Measurements from ENCODE around the gene BRD3OS. TPM values are rescaled to one million over a fixed set of nuclear protein-coding genes. Genes with fewer than 3 reads are reported as not detected.

BRD3OS gene
- polyA plus RNA-seq, 1 of the 3 experiments (the other 2 are of a cell fraction): 23.1 TPM

GRCh38 chr9:134055981-134056461, 30.7 kb downstream of the BRD3OS start:
- H3F3A ChIP-seq (replicated peaks; ENCODE audit: insufficient read depth): no peaks in the 10 kb centered on the region
- ChIA-PET CTCF (interaction anchor here (1.1 to 1.5 kb wide), 2 partner anchors 30 to 393 kb away, joined by 3 to 4 read pairs; no protein-coding TSS in a partner anchor), POLR2A (no interaction called here)
- H3K36me3 ChIP-seq (replicated peaks in 1 of 2; ENCODE audit: control insufficient read depth in 1 of 2, insufficient read depth in 2 of 2, low read length in 1 of 2): peaks cover 0 to 23% of the 10 kb centered on the region in 2 experiments
- peaks cover 6 to 55% of the 10 kb centered on the region in 2 experiments; a peak in 2 of 4 replicates for H3K4me1 ChIP-seq (ENCODE audit: control insufficient read depth in 1 of 2, insufficient read depth in 2 of 2, low read depth in 1 of 2, low read length in 1 of 2)
- peaks cover 78% of the 10 kb centered on the region for H3K79me2 ChIP-seq (ENCODE audit: insufficient read depth)
- H3K4me3 ChIP-seq (ENCODE audit: low read depth in 2 of 2, low read length in 1 of 2): no peak overlapping the region
- no peaks in the 10 kb centered on the region for H3K9me3 ChIP-seq
- DNase-seq: peak; percentile 61
- TF ChIP-seq TEAD4 (IDR thresholded peaks at IDR 0.05; ENCODE audit: borderline replicate concordance, insufficient read depth) (no peak), TCF12 (IDR thresholded peaks at IDR 0.05) (peak; percentile 45; the same call in 1 of the 2 replicates), NFIC (IDR thresholded peaks at IDR 0.05; ENCODE audit: borderline replicate concordance) (peak; percentile 37; the same call in 1 of the 2 replicates)
- no peak overlapping the region for H2AFZ ChIP-seq (ENCODE audit: low read depth)
- WGBS (ENCODE audit: low lambda C conversion rate): 56% methylated on average over 4 of the region's 13 CpGs
- H3K27ac ChIP-seq (ENCODE audit: low read depth in 2 of 2, low read length in 1 of 2): peak overlapping the region in 1 of 2 experiments; percentile 65; a peak in 1 of 4 replicates
- peak overlapping the region; percentile 7; the same call in 1 of the 2 replicates for H3K4me2 ChIP-seq
- H3K9me2 ChIP-seq: no peaks in the 10 kb centered on the region
- peaks cover 77% of the 10 kb centered on the region for H4K20me1 ChIP-seq (ENCODE audit: insufficient read depth)
- H3K27me3 ChIP-seq (ENCODE audit: insufficient read depth): no peaks in the 10 kb centered on the region
- no peak overlapping the region for H3K9ac ChIP-seq

- WGBS (ENCODE audit: low lambda C conversion rate): 78% methylated on average over 17 of the region's 23 CpGs
- peaks cover 84% of the 10 kb centered on the region for H4K20me1 ChIP-seq (ENCODE audit: insufficient read depth)
- CTCF ChIA-PET: interaction anchor here (0.6 to 1.5 kb wide), 2 partner anchors 30 to 82 kb away, joined by 3 to 4 read pairs; no protein-coding TSS in a partner anchor
- no peaks in the 10 kb centered on the region for H3F3A ChIP-seq (replicated peaks; ENCODE audit: insufficient read depth)
- POLR2A ChIA-PET: no interaction called here
- H3K4me3 ChIP-seq (ENCODE audit: low read depth in 2 of 2, low read length in 1 of 2): no peak overlapping the region
- H3K27me3 ChIP-seq (ENCODE audit: insufficient read depth): no peaks in the 10 kb centered on the region
- peaks cover 0 to 16% of the 10 kb centered on the region in 2 experiments for H3K36me3 ChIP-seq (replicated peaks in 1 of 2; ENCODE audit: control insufficient read depth in 1 of 2, insufficient read depth in 2 of 2, low read length in 1 of 2)
- no peaks in the 10 kb centered on the region for H3K9me3 ChIP-seq
- H3K4me2 ChIP-seq: peak overlapping the region; percentile 7; the same call in 1 of the 2 replicates
- DNase-seq: peak; percentile 49
- no peak overlapping the region for H3K9ac ChIP-seq
- peak overlapping the region in 1 of 2 experiments; percentile 64; a peak in 1 of 4 replicates for H3K27ac ChIP-seq (ENCODE audit: low read depth in 2 of 2, low read length in 1 of 2)
- H3K4me1 ChIP-seq (ENCODE audit: control insufficient read depth in 1 of 2, insufficient read depth in 2 of 2, low read depth in 1 of 2, low read length in 1 of 2): peaks cover 6 to 62% of the 10 kb centered on the region in 2 experiments; a peak in 2 of 4 replicates
- no peak overlapping the region for H2AFZ ChIP-seq (ENCODE audit: low read depth)
- H3K9me2 ChIP-seq: no peaks in the 10 kb centered on the region
- TF ChIP-seq RFX5 (IDR thresholded peaks at IDR 0.05; ENCODE audit: low read length): no peak
- TF ChIP-seq SMC3 (IDR thresholded peaks at IDR 0.05; ENCODE audit: low read depth, low read length): no peak
- TF ChIP-seq CHD2 (IDR thresholded peaks at IDR 0.05; ENCODE audit: low read length, partially characterized antibody): no peak
- TF ChIP-seq TAF1 (IDR thresholded peaks at IDR 0.05; ENCODE audit: borderline replicate concordance, low read depth, low read length): no peak
- no peak for TF ChIP-seq JUND (IDR thresholded peaks at IDR 0.05)
- peaks cover 85% of the 10 kb centered on the region for H3K79me2 ChIP-seq (ENCODE audit: insufficient read depth)
Measured at GRCh38 chr9:134056483-134057306, 31.4 kb downstream of the BRD3OS start.

- TF ChIP-seq GATA2 (CRISPR knock-in tag; IDR thresholded peaks at IDR 0.05) (no peak), RXRA (IDR thresholded peaks at IDR 0.05; ENCODE audit: borderline replicate concordance, low read depth) (no peak)
- Histone ChIP-seq H3K9ac (no peak overlapping the region), H3K4me1 (ENCODE audit: control insufficient read depth in 1 of 2, insufficient read depth in 2 of 2, low read depth in 1 of 2, low read length in 1 of 2) (peaks cover 6 to 68% of the 10 kb centered on the region in 2 experiments; a peak in 2 of 4 replicates), H3K36me3 (replicated peaks in 1 of 2; ENCODE audit: control insufficient read depth in 1 of 2, insufficient read depth in 2 of 2, low read length in 1 of 2) (peaks cover 0 to 12% of the 10 kb centered on the region in 2 experiments), H3K9me2 (no peaks in the 10 kb centered on the region), H4K20me1 (ENCODE audit: insufficient read depth) (peaks cover 90% of the 10 kb centered on the region), H3F3A (replicated peaks; ENCODE audit: insufficient read depth) (no peaks in the 10 kb centered on the region), H3K27me3 (ENCODE audit: insufficient read depth) (no peaks in the 10 kb centered on the region), H3K27ac (ENCODE audit: low read depth in 2 of 2, low read length in 1 of 2) (peak overlapping the region in 1 of 2 experiments; percentile 55; a peak in 1 of 4 replicates), H3K9me3 (no peaks in the 10 kb centered on the region), H3K4me2 (no peak overlapping the region), H2AFZ (ENCODE audit: low read depth) (no peak overlapping the region), H3K4me3 (ENCODE audit: low read depth in 2 of 2, low read length in 1 of 2) (no peak overlapping the region), H3K79me2 (ENCODE audit: insufficient read depth) (peaks cover 91% of the 10 kb centered on the region)
- CTCF ChIA-PET: no interaction called here
- POLR2A ChIA-PET: no interaction called here
- WGBS (ENCODE audit: low lambda C conversion rate): 79% methylated on average over 8 of the region's 13 CpGs
- DNase-seq: no peak
Measured at GRCh38 chr9:134057307-134057657, 32.0 kb downstream of the BRD3OS start.
